HepG2 (cell line): ENCODE results near the gene UBC. TPM values are rescaled to one million over a fixed set of nuclear protein-coding genes. Genes with fewer than 3 reads are reported as not detected.

Source experiments
- HMGA1 ChIP-seq: sonication (generic); formaldehyde crosslinking; conservative IDR thresholded peaks from 2 replicates; pipeline ENCODE4 v1.4.0; 2020; ENCODE audit warnings: missing genetic modification reagents
- NRL ChIP-seq: sonication (generic); formaldehyde crosslinking; IDR thresholded peaks from 2 replicates; pipeline ENCODE4 v1.5.0; 2020; ENCODE audit warnings: missing genetic modification reagents, mild to moderate bottlenecking, moderate library complexity, borderline replicate concordance
- PAWR ChIP-seq: sonication (generic); formaldehyde crosslinking; IDR thresholded peaks from 2 replicates; pipeline ENCODE4 v1.4.0; 2020; ENCODE audit warnings: missing genetic modification reagents, mild to moderate bottlenecking, borderline replicate concordance
- PBX3 ChIP-seq: sonication (generic); formaldehyde crosslinking; IDR thresholded peaks from 2 replicates; pipeline ENCODE4 v1.8.1; 2023; ENCODE audit warnings: missing genetic modification reagents, inconsistent platforms, borderline replicate concordance
- RBFOX2 ChIP-seq: fragments of 200-400 bp; formaldehyde crosslinking; IDR thresholded peaks from 2 replicates; pipeline ENCODE4 v1.6.1; 2017; ENCODE audit warnings: low read depth, mild to moderate bottlenecking, low read length
- REPIN1 ChIP-seq: sonication (generic); formaldehyde crosslinking; IDR thresholded peaks from 2 replicates; pipeline ENCODE4 v1.8.0; 2022; ENCODE audit warnings: missing genetic modification reagents, low read depth, mild to moderate bottlenecking, borderline replicate concordance
- RNF2 ChIP-seq: fragments of 450-650 bp; conservative IDR thresholded peaks from 2 replicates; pipeline ENCODE4 v1.6.1; 2016; ENCODE audit warnings: low read depth
- ZBTB37 ChIP-seq: sonication (generic); formaldehyde crosslinking; IDR thresholded peaks from 2 replicates; pipeline ENCODE4 v1.4.0; 2020; ENCODE audit warnings: mild to moderate bottlenecking, missing genetic modification reagents
- ZFP82 ChIP-seq: sonication (generic); formaldehyde crosslinking; IDR thresholded peaks from 2 replicates; pipeline ENCODE4 v1.5.1; 2020; ENCODE audit warnings: mild to moderate bottlenecking, missing genetic modification reagents, borderline replicate concordance
- ZNF101 ChIP-seq: sonication (generic); formaldehyde crosslinking; IDR thresholded peaks from 2 replicates; pipeline ENCODE4 v1.4.0; 2020; ENCODE audit warnings: mild to moderate bottlenecking, low read depth, missing genetic modification reagents, borderline replicate concordance
- ZNF205 ChIP-seq: IDR thresholded peaks from 2 replicates; pipeline ENCODE4 v1.6.1; 2018; ENCODE audit warnings: missing biosample characterization, missing genetic modification reagents
- ZNF343 ChIP-seq: sonication (generic); formaldehyde crosslinking; IDR thresholded peaks from 2 replicates; pipeline ENCODE4 v1.4.0; 2020; ENCODE audit warnings: mild to moderate bottlenecking, missing genetic modification reagents
- ZNF556 ChIP-seq: sonication (generic); formaldehyde crosslinking; IDR thresholded peaks from 2 replicates; pipeline ENCODE4 v1.4.0; 2020; ENCODE audit warnings: mild to moderate bottlenecking, missing genetic modification reagents, borderline replicate concordance
- ZNF574 ChIP-seq: sonication (generic); formaldehyde crosslinking; IDR thresholded peaks from 2 replicates; pipeline ENCODE4 v1.4.0; 2020; ENCODE audit warnings: missing genetic modification reagents
- ZNF792 ChIP-seq: IDR thresholded peaks from 2 replicates; pipeline ENCODE4 v1.6.1; 2016
- ZSCAN30 ChIP-seq: sonication (generic); formaldehyde crosslinking; IDR thresholded peaks from 2 replicates; pipeline ENCODE4 v1.5.0; 2020; ENCODE audit warnings: mild to moderate bottlenecking, missing genetic modification reagents
- polyA plus RNA-seq, 8 experiments: library from polyadenylated mRNA; depleted of rRNA in 3 of 8; stranded (reverse) in 7 of 8; unstranded in 1 of 8; fragments of >200 nt; fragmentation: Illumina TruSeq in 4 of 8; extraction: Trizol in 4 of 8; gene quantifications; 2 replicates each; pipeline versions ENCODE4 v1.2.1 to v1.2.3, GENCODE V29; 2011 to 2016; ENCODE audit warnings: low read depth in 4 of 8, missing spikeins in 1 of 8, mixed read lengths in 1 of 8; ENCODE audit not compliant: insufficient read depth in 1 of 8
- total RNA-seq, 5 experiments: library from RNA; depleted of rRNA; stranded (reverse); fragments of >200 nt; fragmentation: Illumina TruSeq; extraction: Trizol; gene quantifications; 2 replicates each; pipeline ENCODE4 v1.2.3, GENCODE V29; 2016; ENCODE audit warnings: low read depth in 1 of 5
- TF ChIP-seq, protein P1 (sequence below): sonication (generic); formaldehyde crosslinking; IDR thresholded peaks from 2 replicates; pipeline ENCODE4 v1.4.0; 2020; ENCODE audit warnings: low read depth, mild to moderate bottlenecking, missing genetic modification reagents

Gene UBC
- total and polyA plus RNA-seq, 2 of the 13 experiments (the other 11 are each of a cell fraction or from before 2014, with no cell fraction given): 805 to 1,432 TPM

- TF ChIP-seq ZNF574 (CRISPR knock-in tag) (peak; percentile 87), ZNF792 (CRISPR knock-in tag) (no peak), PAWR (no peak), REPIN1 (CRISPR knock-in tag) (0 out of 2 replicates have a peak, but pooled peaks have one; percentile 44), ZNF556 (CRISPR knock-in tag) (no peak), ZSCAN30 (no peak; the same call in 1 of the 2 replicates), NRL (CRISPR knock-in tag) (no peak), PBX3 (0 out of 2 replicates have a peak, but pooled peaks have one; percentile 53), ZBTB37 (CRISPR knock-in tag) (no peak; the same call in 1 of the 2 replicates), RBFOX2 (peak; percentile 79), ZNF205 (CRISPR knock-in tag) (peak; percentile 23; the same call in 1 of the 2 replicates), RNF2 (no peak), HMGA1 (no peak), ZNF101 (CRISPR knock-in tag) (no peak), ZNF343 (CRISPR knock-in tag) (no peak), ZFP82 (CRISPR knock-in tag) (no peak)
- TF ChIP-seq, protein P1, sequence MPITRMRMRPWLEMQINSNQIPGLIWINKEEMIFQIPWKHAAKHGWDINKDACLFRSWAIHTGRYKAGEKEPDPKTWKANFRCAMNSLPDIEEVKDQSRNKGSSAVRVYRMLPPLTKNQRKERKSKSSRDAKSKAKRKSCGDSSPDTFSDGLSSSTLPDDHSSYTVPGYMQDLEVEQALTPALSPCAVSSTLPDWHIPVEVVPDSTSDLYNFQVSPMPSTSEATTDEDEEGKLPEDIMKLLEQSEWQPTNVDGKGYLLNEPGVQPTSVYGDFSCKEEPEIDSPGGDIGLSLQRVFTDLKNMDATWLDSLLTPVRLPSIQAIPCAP (CRISPR knock-in tag): no peak
Measured at GRCh38 chr12:124917135-124917840, 2.8 kb upstream of the UBC start (continued).
